Gastrocnemius medialis (tissue), 4 donors: ENCODE measurements around the gene C17orf58. TPM values are rescaled to one million over a fixed set of nuclear protein-coding genes. Genes with fewer than 3 reads are reported as not detected.

Experiments
- ATAC-seq, 2 donors: fragments of 150-250 bp; one replicate each; pipeline ENCODE4 v1.9.1; 2016
- DNase-seq, 2 donors: peaks; one replicate each; pipeline ENCODE4 v3.0.0-alpha.2; 2019
- H3K27ac ChIP-seq, 4 donors: fragments of 200-600 bp; sonication (generic); 1 replicate in 1 of 4; 2 replicates in 3 of 4; pipeline ENCODE4 v1.5.1; 2016 to 2018; ENCODE audit warnings: mild to moderate bottlenecking in 2 of 4, moderate library complexity in 1 of 4
- H3K27me3 ChIP-seq, 3 donors: fragments of 200-600 bp; sonication (generic) in 2 of 3; 1 replicate in 1 of 3; 2 replicates in 2 of 3; pipeline versions ENCODE4 v1.5.1 to v1.6.0; 2016 to 2019; ENCODE audit warnings: mild to moderate bottlenecking in 1 of 3, moderate library complexity in 1 of 3
- H3K36me3 ChIP-seq, 2 donors: fragments of 200-600 bp; sonication (generic) in 1 of 2; one replicate each; pipeline ENCODE4 v1.5.1; 2017 to 2018
- H3K4me1 ChIP-seq, 2 donors: fragments of 200-600 bp; sonication (generic) in 1 of 2; one replicate each; pipeline ENCODE4 v1.5.1; 2016 to 2017; ENCODE audit warnings: mild to moderate bottlenecking in 2 of 2
- H3K4me3 ChIP-seq, 4 donors: fragments of 200-600 bp; sonication (generic) in 3 of 4; 1 replicate in 1 of 4; 2 replicates in 3 of 4; pipeline ENCODE4 v1.5.1; 2016 to 2019; ENCODE audit warnings: mild to moderate bottlenecking in 2 of 4
- H3K9me3 ChIP-seq, 3 donors: fragments of 200-600 bp; sonication (generic) in 2 of 3; 1 replicate in 1 of 3; 2 replicates in 2 of 3; pipeline ENCODE4 v1.5.1; 2016 to 2019
- CTCF ChIP-seq, 5 experiments: fragments of 450-650 bp in 3 of 5; fragments of 200-600 bp in 2 of 5; sonication (generic) in 2 of 5; IDR thresholded peaks in 4 of 5; conservative IDR thresholded peaks in 1 of 5; 1 replicate in 4 of 5; 2 replicates in 1 of 5; pipeline ENCODE4 v1.5.1; 2016 to 2019; ENCODE audit warnings: antibody characterized with exemption in 5 of 5, mild to moderate bottlenecking in 3 of 5, moderate library complexity in 3 of 5
- POLR2A ChIP-seq, 2 donors: fragments of 450-650 bp; IDR thresholded peaks; one replicate each; pipeline ENCODE4 v1.6.1; 2017; ENCODE audit warnings: antibody characterized with exemption in 2 of 2, mild to moderate bottlenecking in 2 of 2, moderate library complexity in 2 of 2
- in situ Hi-C, 4 donors: fragments of 200-750 bp; cut with MboI; loops; one replicate each; pipeline versions ENCODE4 v1.15.0 to v1.8.0; 2017; ENCODE audit warnings: low sequenced_read_pairs in 4 of 4
- intact Hi-C: fragments of 100-400 bp; cut with DNase I; formaldehyde crosslinking; loops from one replicate; pipeline ENCODE4 v1.15.1; 2023; ENCODE audit warnings: low total_unique reads
- total RNA-seq, 4 donors: library from RNA; depleted of rRNA; stranded (reverse); fragments of >200 nt; gene quantifications; one replicate each; pipeline versions ENCODE4 v1.1.0 to v1.2.3, GENCODE V29; 2016

Gene C17orf58
- total RNA-seq, 4 donors from 2014 or later = 1.5 to 9.0 (median 5.6) TPM

- H3K4me3 ChIP-seq = no peak overlapping the region
- H3K27me3 ChIP-seq = no peaks in the 10 kb centered on the region
- in situ Hi-C loops = no loop called here
- no peak for TF ChIP-seq POLR2A (IDR thresholded peaks at IDR 0.05)
- TF ChIP-seq CTCF (IDR thresholded peaks at IDR 0.05 in 4 of 5, conservative IDR thresholded peaks at IDR 0.05 in 1 of 5) = no peak
- intact Hi-C loops = no loop called here
- ATAC-seq (no peak), DNase-seq (no peak)
- H3K27ac ChIP-seq = no peak overlapping the region
- H3K4me1 ChIP-seq = no peaks in the 10 kb centered on the region
- H3K9me3 ChIP-seq = no peaks in the 10 kb centered on the region
- H3K36me3 ChIP-seq = peaks cover 0 to 12% of the 10 kb centered on the region in 2 donors
Observed at GRCh38 chr17:67959510-67959909, 36.8 kb downstream of the C17orf58 start.

- ATAC-seq (no peak), DNase-seq (no peak)
- Histone ChIP-seq H3K4me3 (no peak overlapping the region), H3K27ac (no peak overlapping the region), H3K36me3 (peaks cover 0 to 59% of the 10 kb centered on the region in 2 donors), H3K4me1 (no peaks in the 10 kb centered on the region), H3K9me3 (no peaks in the 10 kb centered on the region), H3K27me3 (no peaks in the 10 kb centered on the region)
- intact Hi-C loops = no loop called here
- TF ChIP-seq POLR2A (IDR thresholded peaks at IDR 0.05) = no peak
- no peak for TF ChIP-seq CTCF (IDR thresholded peaks at IDR 0.05 in 4 of 5, conservative IDR thresholded peaks at IDR 0.05 in 1 of 5)
- in situ Hi-C loops = no loop called here
Observed at GRCh38 chr17:67950945-67951344, 45.3 kb downstream of the C17orf58 start.

- in situ Hi-C loops (no loop called here), intact Hi-C loops (no loop called here)
- Histone ChIP-seq H3K4me3 (no peak overlapping the region), H3K36me3 (peaks cover 0 to 89% of the 10 kb centered on the region in 2 donors), H3K9me3 (no peaks in the 10 kb centered on the region), H3K4me1 (no peaks in the 10 kb centered on the region), H3K27ac (no peak overlapping the region), H3K27me3 (no peaks in the 10 kb centered on the region)
- DNase-seq = no peak
- TF ChIP-seq POLR2A (IDR thresholded peaks at IDR 0.05) (no peak), CTCF (IDR thresholded peaks at IDR 0.05 in 4 of 5, conservative IDR thresholded peaks at IDR 0.05 in 1 of 5) (no peak)
- ATAC-seq = no peak
Observed at GRCh38 chr17:67947325-67947813, 48.9 kb downstream of the C17orf58 start.

- ATAC-seq (no peak), DNase-seq (no peak)
- Histone ChIP-seq H3K36me3 (peaks cover 4 to 91% of the 10 kb centered on the region in 2 donors), H3K27ac (no peak overlapping the region), H3K9me3 (no peaks in the 10 kb centered on the region), H3K4me1 (no peaks in the 10 kb centered on the region), H3K4me3 (no peak overlapping the region), H3K27me3 (no peaks in the 10 kb centered on the region)
- intact Hi-C loops = no loop called here
- TF ChIP-seq POLR2A (IDR thresholded peaks at IDR 0.05) (no peak), CTCF (IDR thresholded peaks at IDR 0.05 in 4 of 5, conservative IDR thresholded peaks at IDR 0.05 in 1 of 5) (no peak)
- in situ Hi-C loops = no loop called here
Observed at GRCh38 chr17:67946513-67946912, 49.8 kb downstream of the C17orf58 start.

- no peak overlapping the region for H3K27ac ChIP-seq
- H3K27me3 ChIP-seq = no peaks in the 10 kb centered on the region
- no peak for DNase-seq
- no peak for TF ChIP-seq POLR2A (IDR thresholded peaks at IDR 0.05)
- H3K4me1 ChIP-seq = no peaks in the 10 kb centered on the region
- ATAC-seq = no peak
- peaks cover 7 to 95% of the 10 kb centered on the region in 2 donors for H3K36me3 ChIP-seq
- H3K9me3 ChIP-seq = no peaks in the 10 kb centered on the region
- intact Hi-C loops = no loop called here
- no peak overlapping the region for H3K4me3 ChIP-seq
- in situ Hi-C loops = no loop called here
Observed at GRCh38 chr17:67944035-67944434, 52.2 kb downstream of the C17orf58 start.
